Pericardium fibroblast (primary cell): ENCODE results near the gene ANKRD30B. TPM values are rescaled to one million over a fixed set of nuclear protein-coding genes. Genes with fewer than 3 reads are reported as not detected.

Experiments
- total RNA-seq: library from RNA; depleted of rRNA; stranded (reverse); fragments of >200 nt; gene quantifications from 2 replicates; pipeline ENCODE4 v1.2.3, GENCODE V29; 2015

The ANKRD30B gene
- not detected in 2 replicates for total RNA-seq

GRCh38 chr18:14747513-14748474, at the start of gene ANKRD30B:
Gene ANKRD30B (plus strand): TSS chr18:14748172. CDS start chr18:14748420, 248 bp downstream.

Other genes starting within 250 kb of the ANKRD30B start
- gene POTEC, start 204.6 kb upstream of the ANKRD30B start, total RNA-seq: not detected in 2 replicates